Body of pancreas (tissue), 4 donors: ENCODE measurements around the gene NRP2. TPM values are rescaled to one million over a fixed set of nuclear protein-coding genes. Genes with fewer than 3 reads are reported as not detected.

Experiments used
- ATAC-seq: fragments of 150-250 bp; one replicate; pipeline ENCODE4 v1.9.1; 2016
- DNase-seq, 4 donors: peaks; one replicate each; pipeline ENCODE4 v3.0.0-alpha.2; 2019
- H3K27ac ChIP-seq, 4 donors: fragments of 200-600 bp; sonication (generic); 1 replicate in 3 of 4; 2 replicates in 1 of 4; pipeline versions ENCODE4 v1.5.1 to v1.6.1; 2016 to 2019; ENCODE audit warnings: mild to moderate bottlenecking in 1 of 4, mixed read lengths in 1 of 4, moderate library complexity in 1 of 4
- H3K27me3 ChIP-seq, 2 donors: fragments of 200-600 bp; sonication (generic); one replicate each; pipeline ENCODE4 v1.6.0; 2016; ENCODE audit warnings: mild to moderate bottlenecking in 1 of 2
- H3K36me3 ChIP-seq, 2 donors: fragments of 200-600 bp; sonication (generic); replicated peaks in 1 of 2; 2 replicates each; pipeline ENCODE4 v1.5.1; 2016; ENCODE audit warnings: low read depth in 2 of 2; ENCODE audit not compliant: insufficient read depth in 1 of 2
- H3K4me1 ChIP-seq: fragments of 200-600 bp; sonication (generic); one replicate; pipeline ENCODE4 v1.6.0; 2016
- H3K4me3 ChIP-seq, 2 donors: fragments of 200-600 bp; sonication (generic); 1 replicate in 1 of 2; 2 replicates in 1 of 2; pipeline ENCODE4 v1.5.1; 2016 to 2019
- H3K9me3 ChIP-seq, 3 donors: fragments of 200-600 bp; sonication (generic); 1 replicate in 2 of 3; 2 replicates in 1 of 3; pipeline ENCODE4 v1.5.1; 2016
- CTCF ChIP-seq, 7 experiments: fragments of 450-650 bp in 4 of 7; fragments of 200-600 bp in 3 of 7; sonication (generic) in 3 of 7; IDR thresholded peaks; one replicate each; pipeline ENCODE4 v1.5.1; 2016 to 2019; ENCODE audit warnings: antibody characterized with exemption in 7 of 7
- POLR2A ChIP-seq, 3 donors: fragments of 450-650 bp; IDR thresholded peaks; one replicate each; pipeline ENCODE4 v1.6.1; 2016; ENCODE audit warnings: antibody characterized with exemption in 3 of 3, mild to moderate bottlenecking in 2 of 3
- WGBS, 2 donors: methylation state at CpG; one replicate each; pipeline ENCODE4 v1.1.5; 2017; 5-methylcytosine and 5-hydroxymethylcytosine counted together
- intact Hi-C: fragments of 100-400 bp; cut with DNase I; formaldehyde crosslinking; loops from one replicate; pipeline ENCODE4 v1.15.1; 2023
- total RNA-seq, 2 donors: library from RNA; depleted of rRNA; stranded (reverse); fragments of >200 nt; gene quantifications; one replicate each; pipeline ENCODE4 v1.1.0, GENCODE V29; 2016

Gene NRP2
- total RNA-seq, 2 donors from 2014 or later = 5.7 to 7.6 TPM

- Histone ChIP-seq H3K4me1 (no peaks in the 10 kb centered on the region), H3K4me3 (no peak overlapping the region), H3K27ac (no peak overlapping the region), H3K9me3 (no peaks in the 10 kb centered on the region), H3K36me3 (no peaks in the 10 kb centered on the region), H3K27me3 (no peaks in the 10 kb centered on the region)
- TF ChIP-seq CTCF (IDR thresholded peaks at IDR 0.05) (no peak), POLR2A (IDR thresholded peaks at IDR 0.05) (no peak)
- intact Hi-C loops = no loop called here
- DNase-seq = no peak
- ATAC-seq = no peak
- 69 to 74% methylated on average over 5 of the region's 5 CpGs for WGBS, 2 donors
Observed at GRCh38 chr2:205696927-205697441, 14.7 kb downstream of the NRP2 start.

GRCh38 chr2:205698286-205699268 is 16.3 kb downstream of the NRP2 start:
- H3K9me3 ChIP-seq = no peaks in the 10 kb centered on the region
- H3K4me1 ChIP-seq = peaks cover 3% of the 10 kb centered on the region
- intact Hi-C loops = no loop called here
- DNase-seq (no peak), ATAC-seq (no peak)
- no peaks in the 10 kb centered on the region for H3K36me3 ChIP-seq
- no peak for TF ChIP-seq CTCF (IDR thresholded peaks at IDR 0.05)
- no peak for TF ChIP-seq POLR2A (IDR thresholded peaks at IDR 0.05)
- no peak overlapping the region for H3K4me3 ChIP-seq
- 86 to 90% methylated on average over 7 of the region's 7 CpGs for WGBS, 2 donors
- no peak overlapping the region for H3K27ac ChIP-seq
- no peaks in the 10 kb centered on the region for H3K27me3 ChIP-seq

GRCh38 chr2:205699515-205700289 is 17.4 kb downstream of the NRP2 start:
- Histone ChIP-seq H3K4me1 (peaks cover 7% of the 10 kb centered on the region), H3K36me3 (no peaks in the 10 kb centered on the region), H3K27me3 (no peaks in the 10 kb centered on the region), H3K4me3 (no peak overlapping the region), H3K9me3 (no peaks in the 10 kb centered on the region), H3K27ac (peak overlapping the region in 1 of 4 donors; percentile 56)
- 70 to 84% methylated on average over 4 of the region's 4 CpGs for WGBS, 2 donors
- TF ChIP-seq POLR2A (IDR thresholded peaks at IDR 0.05) (no peak), CTCF (IDR thresholded peaks at IDR 0.05) (no peak)
- DNase-seq (no peak), ATAC-seq (no peak)
- intact Hi-C loops = no loop called here

- DNase-seq = peak in 1 of 4 donors; percentile 54
- Histone ChIP-seq H3K27ac (peak overlapping the region in 1 of 4 donors; percentile 56), H3K4me3 (no peak overlapping the region), H3K27me3 (no peaks in the 10 kb centered on the region), H3K9me3 (no peaks in the 10 kb centered on the region), H3K4me1 (peaks cover 7% of the 10 kb centered on the region), H3K36me3 (no peaks in the 10 kb centered on the region)
- TF ChIP-seq POLR2A (IDR thresholded peaks at IDR 0.05) = no peak
- no peak for TF ChIP-seq CTCF (IDR thresholded peaks at IDR 0.05)
- ATAC-seq = peak; percentile 33
- 62 to 73% methylated on average over 9 to 12 of the region's 12 CpGs for WGBS, 2 donors
- intact Hi-C loops = no loop called here
Observed at GRCh38 chr2:205700331-205701132, 18.2 kb downstream of the NRP2 start.
